Suprapubic skin (tissue), 4 donors: ENCODE measurements around the gene DUOX1.

Source experiments
- CTCF ChIP-seq, 2 donors: fragments of 200-600 bp in 1 of 2; fragments of 450-650 bp in 1 of 2; sonication (generic) in 1 of 2; IDR thresholded peaks; one replicate each; pipeline ENCODE4 v1.5.1; 2016 to 2019; ENCODE audit warnings: antibody characterized with exemption in 2 of 2, mild to moderate bottlenecking in 1 of 2, moderate library complexity in 1 of 2
- POLR2A ChIP-seq, 2 donors: fragments of 450-650 bp; IDR thresholded peaks; one replicate each; pipeline ENCODE4 v1.6.1; 2017; ENCODE audit warnings: antibody characterized with exemption in 2 of 2, mild to moderate bottlenecking in 2 of 2, moderate library complexity in 2 of 2
- POLR2AphosphoS5 ChIP-seq, 3 donors: sonication (generic); formaldehyde crosslinking; IDR thresholded peaks; one replicate each; pipeline ENCODE4 v1.6.1; 2017; ENCODE audit warnings: antibody characterized with exemption in 3 of 3

- TF ChIP-seq CTCF (IDR thresholded peaks at IDR 0.05) (no peak), POLR2A (IDR thresholded peaks at IDR 0.05) (no peak), POLR2AphosphoS5 (IDR thresholded peaks at IDR 0.05) (no peak)
Observed at GRCh38 chr15:45163508-45163856, 33.7 kb downstream of the DUOX1 start.
